ENCODE results near the gene NCOA3.
"Not testable (repeated sequence)": the region's sequence is repeated elsewhere in the genome, so short reads cannot be mapped to it uniquely, and the experiment has no call there.

NCOA3 gene

GRCh38 chr20:47535994-47536393 is 34.3 kb downstream of the NCOA3 start:
- DNase-seq (ENCODE audit: low read depth in 2 of 2) = no peak

- no peak for DNase-seq (ENCODE audit: low read depth in 2 of 2)
These were observed 39.0 kb downstream of the NCOA3 start for GRCh38 chr20:47540443-47541354.

- no peak for DNase-seq (ENCODE audit: low read depth in 2 of 2)
These were observed 39.8 kb downstream of the NCOA3 start for GRCh38 chr20:47541355-47541922.

- no peak for DNase-seq (ENCODE audit: low read depth in 2 of 2)
These were observed 41.3 kb downstream of the NCOA3 start for GRCh38 chr20:47543006-47543431.

GRCh38 chr20:47544240-47544639 is 42.6 kb downstream of the NCOA3 start:
- DNase-seq (ENCODE audit: low read depth in 2 of 2) = peak; percentile 48 to 49

GRCh38 chr20:47544852-47545251 is 43.2 kb downstream of the NCOA3 start:
- DNase-seq (ENCODE audit: low read depth in 2 of 2) = peak; percentile 62 to 65

- no peak for DNase-seq (ENCODE audit: low read depth in 2 of 2)
These were observed 43.8 kb downstream of the NCOA3 start for GRCh38 chr20:47545499-47545898.

- DNase-seq (ENCODE audit: low read depth in 2 of 2) = peak; percentile 77
These were observed 44.7 kb downstream of the NCOA3 start for GRCh38 chr20:47546184-47547033.

- no peak for DNase-seq (ENCODE audit: low read depth in 2 of 2)
These were observed 45.3 kb downstream of the NCOA3 start for GRCh38 chr20:47547034-47547387.

GRCh38 chr20:47549671-47550070 is 48.0 kb downstream of the NCOA3 start:
- DNase-seq (ENCODE audit: low read depth in 2 of 2) = no peak

- DNase-seq (ENCODE audit: low read depth in 2 of 2) = no peak
These were observed 49.5 kb downstream of the NCOA3 start for GRCh38 chr20:47551222-47551621.

GRCh38 chr20:47551841-47552240 is 50.2 kb downstream of the NCOA3 start:
- DNase-seq (ENCODE audit: low read depth in 2 of 2) = no peak

- DNase-seq (ENCODE audit: low read depth in 2 of 2) = no peak
These were observed 51.3 kb downstream of the NCOA3 start for GRCh38 chr20:47552996-47553395.

GRCh38 chr20:47553594-47554235 is 52.0 kb downstream of the NCOA3 start:
- not testable (repeated sequence) for DNase-seq (ENCODE audit: low read depth in 2 of 2)

GRCh38 chr20:47554283-47554682 is 52.6 kb downstream of the NCOA3 start:
- DNase-seq (ENCODE audit: low read depth in 2 of 2) = not testable (repeated sequence)

GRCh38 chr20:47557218-47557617 is 55.5 kb downstream of the NCOA3 start:
- no peak for DNase-seq (ENCODE audit: low read depth in 2 of 2)

GRCh38 chr20:47557791-47558190 is 56.1 kb downstream of the NCOA3 start:
- no peak for DNase-seq (ENCODE audit: low read depth in 2 of 2)

GRCh38 chr20:47558295-47559066 is 56.8 kb downstream of the NCOA3 start:
- DNase-seq (ENCODE audit: low read depth in 2 of 2) = peak; percentile 54 to 70

GRCh38 chr20:47559141-47559540 is 57.5 kb downstream of the NCOA3 start:
- DNase-seq (ENCODE audit: low read depth in 2 of 2) = no peak

- DNase-seq (ENCODE audit: low read depth in 2 of 2) = no peak
These were observed 59.5 kb downstream of the NCOA3 start for GRCh38 chr20:47561180-47561579.

All from fibroblast of skin of left quadriceps (primary cell).